Activated CD8-positive, alpha-beta T cell treated with anti-CD3 and anti-CD28 coated beads, Interleukin-2, amount 10 ng/mL, durations not matched to agents 7 days and 5 days (primary cell): ENCODE measurements around the gene ZNF155. TPM values are rescaled to one million over a fixed set of nuclear protein-coding genes. Genes with fewer than 3 reads are reported as not detected.
A peak's percentile ranks its signal among the peaks of the same experiment; 100 is the strongest.

Source experiments
- ATAC-seq: fragments of 150-1000 bp; cut with Tn5 transposase; one replicate; pipeline ENCODE4 v1.10.0; 2021; ENCODE audit warnings: moderate library complexity
- CTCF ChIA-PET: fragments of 350-600 bp; sonication (Branson Sonifier 250); formaldehyde crosslinking; loops from one replicate; lab custom pipeline; 2021; ENCODE audit warnings: antibody characterized with exemption; lab: Charles Lee
- POLR2A ChIA-PET: fragments of 350-600 bp; sonication (Branson Sonifier 250); formaldehyde crosslinking; loops from one replicate; lab custom pipeline; 2021; ENCODE audit warnings: antibody characterized with exemption; lab: Charles Lee
- DNase-seq: peaks from one replicate; pipeline ENCODE4 v3.0.0-alpha.2; 2020
- H3K27ac Mint-ChIP-seq: one replicate; pipeline ENCODE4 v1.8.0; 2021; ENCODE audit warnings: mild to moderate bottlenecking, mixed read lengths
- H3K27me3 Mint-ChIP-seq: one replicate; pipeline ENCODE4 v1.8.0; 2021; ENCODE audit warnings: low read depth, mixed read lengths
- H3K36me3 Mint-ChIP-seq: one replicate; pipeline ENCODE4 v1.8.0; 2021; ENCODE audit warnings: low read depth, mixed read lengths
- H3K4me1 Mint-ChIP-seq: one replicate; pipeline ENCODE4 v1.8.0; 2021; ENCODE audit warnings: low read depth, mixed read lengths
- H3K4me3 Mint-ChIP-seq: one replicate; pipeline ENCODE4 v1.8.0; 2021; ENCODE audit warnings: mild to moderate bottlenecking, mixed read lengths
- H3K9me3 Mint-ChIP-seq: one replicate; pipeline ENCODE4 v1.8.0; 2022; ENCODE audit warnings: mixed read lengths; ENCODE audit not compliant: insufficient read depth
- total RNA-seq, 2 experiments: library from RNA; stranded (reverse); gene quantifications; one replicate each; pipeline ENCODE4 v1.2.3, GENCODE V29; 2021

Gene ZNF155
- total RNA-seq, 2 experiments from 2014 or later = 2.2 to 3.0 TPM

GRCh38 chr19:44007473-44007872 lies 23.5 kb downstream of the ZNF155 start:
- DNase-seq (no peak), ATAC-seq (no peak)
- Mint-ChIP-seq H3K27me3 (no peaks in the 10 kb centered on the region), H3K4me1 (peaks cover 9% of the 10 kb centered on the region), H3K27ac (no peak overlapping the region), H3K4me3 (no peak overlapping the region), H3K9me3 (peaks cover 51% of the 10 kb centered on the region), H3K36me3 (peaks cover 67% of the 10 kb centered on the region)
- POLR2A ChIA-PET = no interaction called here
- CTCF ChIA-PET = no interaction called here

GRCh38 chr19:44010468-44010867 lies 26.5 kb downstream of the ZNF155 start:
- DNase-seq = no peak
- ChIA-PET POLR2A (no interaction called here), CTCF (no interaction called here)
- no peaks in the 10 kb centered on the region for H3K27me3 Mint-ChIP-seq
- H3K4me1 Mint-ChIP-seq = no peaks in the 10 kb centered on the region
- no peak overlapping the region for H3K27ac Mint-ChIP-seq
- ATAC-seq = no peak
- peaks cover 70% of the 10 kb centered on the region for H3K36me3 Mint-ChIP-seq
- no peak overlapping the region for H3K4me3 Mint-ChIP-seq
- peaks cover 78% of the 10 kb centered on the region for H3K9me3 Mint-ChIP-seq

- Mint-ChIP-seq H3K27me3 (peaks cover 2% of the 10 kb centered on the region), H3K9me3 (peaks cover 24% of the 10 kb centered on the region), H3K4me3 (no peak overlapping the region), H3K36me3 (no peaks in the 10 kb centered on the region), H3K27ac (no peak overlapping the region), H3K4me1 (no peaks in the 10 kb centered on the region)
- no peak for ATAC-seq
- CTCF ChIA-PET = no interaction called here
- no peak for DNase-seq
- POLR2A ChIA-PET = no interaction called here
These were observed 35.5 kb downstream of the ZNF155 start for GRCh38 chr19:44019498-44019897.

GRCh38 chr19:44021221-44021620 lies 37.2 kb downstream of the ZNF155 start:
- H3K4me1 Mint-ChIP-seq = peaks cover 17% of the 10 kb centered on the region
- H3K27ac Mint-ChIP-seq = no peak overlapping the region
- no peak overlapping the region for H3K4me3 Mint-ChIP-seq
- peaks cover 13% of the 10 kb centered on the region for H3K36me3 Mint-ChIP-seq
- H3K27me3 Mint-ChIP-seq = peaks cover 2% of the 10 kb centered on the region
- POLR2A ChIA-PET = no interaction called here
- peaks cover 14% of the 10 kb centered on the region for H3K9me3 Mint-ChIP-seq
- ATAC-seq (no peak), DNase-seq (no peak)
- CTCF ChIA-PET = no interaction called here

- Mint-ChIP-seq H3K27ac (peak overlapping the region; percentile 93), H3K4me3 (peak overlapping the region; percentile 99), H3K27me3 (peaks cover 2% of the 10 kb centered on the region), H3K9me3 (peaks cover 26% of the 10 kb centered on the region), H3K36me3 (peaks cover 46% of the 10 kb centered on the region), H3K4me1 (peaks cover 17% of the 10 kb centered on the region)
- POLR2A ChIA-PET = no interaction called here
- CTCF ChIA-PET = interaction anchor here (1.8 kb wide), 1 partner anchor 70 kb away, joined by 6 read pairs; no protein-coding TSS in a partner anchor
- no peak for ATAC-seq
- no peak for DNase-seq
These were observed 40.9 kb downstream of the ZNF155 start for GRCh38 chr19:44024900-44025216.

- POLR2A ChIA-PET = interaction anchor here (1.0 kb wide), 1 partner anchor 89 kb away, joined by 3 read pairs; no protein-coding TSS in a partner anchor
- ATAC-seq (peak; percentile 98), DNase-seq (peak; percentile 90)
- peaks cover 26% of the 10 kb centered on the region for H3K9me3 Mint-ChIP-seq
- peaks cover 51% of the 10 kb centered on the region for H3K36me3 Mint-ChIP-seq
- peak within 1 kb of the TSS; percentile 99 for H3K4me3 Mint-ChIP-seq
- H3K27ac Mint-ChIP-seq = peak within 1 kb of the TSS; percentile 93
- CTCF ChIA-PET = interaction anchor here (1.8 kb wide), 1 partner anchor 70 kb away, joined by 6 read pairs; no protein-coding TSS in a partner anchor
- H3K27me3 Mint-ChIP-seq = peaks cover 2% of the 10 kb centered on the region
- H3K4me1 Mint-ChIP-seq = peaks cover 17% of the 10 kb centered on the region
These were observed 41.4 kb downstream of the ZNF155 start, which contains the start of gene ZNF222 for GRCh38 chr19:44025217-44025936. Gene ZNF222 (plus strand): TSS chr19:44025379. CDS start chr19:44025437, 58 bp downstream.

- Mint-ChIP-seq H3K9me3 (peaks cover 26% of the 10 kb centered on the region), H3K4me1 (peaks cover 17% of the 10 kb centered on the region), H3K4me3 (no peak overlapping the region), H3K36me3 (peaks cover 64% of the 10 kb centered on the region), H3K27ac (no peak overlapping the region), H3K27me3 (peaks cover 2% of the 10 kb centered on the region)
- no peak for DNase-seq
- ATAC-seq = no peak
- CTCF ChIA-PET = no interaction called here
- POLR2A ChIA-PET = interaction anchor here (0.7 kb wide), 1 partner anchor 32 kb away, joined by 3 read pairs; no protein-coding TSS in a partner anchor
These were observed 42.6 kb downstream of the ZNF155 start for GRCh38 chr19:44026622-44027021.

GRCh38 chr19:44032001-44032610 lies 48.1 kb downstream of the ZNF155 start:
- no peak overlapping the region for H3K27ac Mint-ChIP-seq
- peaks cover 51% of the 10 kb centered on the region for H3K9me3 Mint-ChIP-seq
- H3K36me3 Mint-ChIP-seq = peaks cover 57% of the 10 kb centered on the region
- no peaks in the 10 kb centered on the region for H3K27me3 Mint-ChIP-seq
- H3K4me1 Mint-ChIP-seq = no peaks in the 10 kb centered on the region
- no peak overlapping the region for H3K4me3 Mint-ChIP-seq
- ChIA-PET POLR2A (no interaction called here), CTCF (no interaction called here)
- ATAC-seq (no peak), DNase-seq (no peak)

- Mint-ChIP-seq H3K27ac (no peak overlapping the region), H3K4me3 (no peak overlapping the region), H3K4me1 (no peaks in the 10 kb centered on the region), H3K36me3 (no peaks in the 10 kb centered on the region), H3K27me3 (peaks cover 5% of the 10 kb centered on the region), H3K9me3 (peaks cover 19% of the 10 kb centered on the region)
- CTCF ChIA-PET = no interaction called here
- POLR2A ChIA-PET = no interaction called here
- DNase-seq (no peak), ATAC-seq (no peak)
These were observed 58.2 kb downstream of the ZNF155 start for GRCh38 chr19:44042147-44042546.

Other genes with a start within 250 kb of the ZNF155 start
- 10 to 100 TPM; 60.0 to 65.1 TPM for gene SMG9, start 229.2 kb upstream of the ZNF155 start, total RNA-seq
- gene KCNN4, start 203.2 kb upstream of the ZNF155 start, total RNA-seq = 10 to 100 TPM; 28.8 to 31.9 TPM
- 1 to 10 TPM in 1 of 2 experiments, under 1 TPM in 1; 0.70 to 1.1 TPM for gene LYPD5, start 181.7 kb upstream of the ZNF155 start, total RNA-seq
- gene ZNF283, start 156.9 kb upstream of the ZNF155 start, total RNA-seq = 1 to 10 TPM; 4.9 to 6.9 TPM
- gene ZNF404, start 100.2 kb upstream of the ZNF155 start, total RNA-seq = 1 to 10 TPM; 1.6 to 2.6 TPM
- gene ZNF45, start 48.9 kb upstream of the ZNF155 start, total RNA-seq = 10 to 100 TPM; 14.0 to 16.5 TPM
- gene ZNF221, start 33.0 kb upstream of the ZNF155 start, total RNA-seq = 1 to 10 TPM; 1.9 TPM
- gene ZNF230, start 18.8 kb downstream of the ZNF155 start, total RNA-seq = 1 to 10 TPM; 4.4 to 5.0 TPM
- gene ZNF222, start 41.2 kb downstream of the ZNF155 start, total RNA-seq = 1 to 10 TPM; 2.6 to 3.0 TPM
- not detected for gene ZNF223, start 67.8 kb downstream of the ZNF155 start, total RNA-seq
- gene ZNF284, start 88.0 kb downstream of the ZNF155 start, total RNA-seq = 1 to 10 TPM; 2.2 to 2.5 TPM
- 10 to 100 TPM; 26.3 to 27.7 TPM for gene ZNF224, start 110.2 kb downstream of the ZNF155 start, total RNA-seq
- gene ZNF225, start 129.2 kb downstream of the ZNF155 start, total RNA-seq = 1 to 10 TPM; 4.1 to 4.5 TPM
- gene ZNF234, start 157.4 kb downstream of the ZNF155 start, total RNA-seq = 10 to 100 TPM in 1 of 2 experiments, 1 to 10 TPM in 1; 9.6 to 10.1 TPM
- 10 to 100 TPM; 12.9 to 14.7 TPM for gene ZNF226, start 180.9 kb downstream of the ZNF155 start, total RNA-seq
- gene ZNF227, start 228.3 kb downstream of the ZNF155 start, total RNA-seq = 10 to 100 TPM; 22.8 to 27.7 TPM